ENCODE measurements around the gene SFI1.

Gene SFI1

GRCh38 chr22:31630331-31631329 lies 134.3 kb downstream of the SFI1 start (continued):
- peak; percentile 81 for TF ChIP-seq ZBTB11 (tag by site-specific recombination; conservative IDR thresholded peaks at IDR 0.05; ENCODE audit: low read depth)
- 0 out of 2 replicates have a peak, but pooled peaks have one; percentile 47 for TF ChIP-seq ZNF610 (tag by site-specific recombination; IDR thresholded peaks at IDR 0.05; ENCODE audit: borderline replicate concordance)
- no peak for TF ChIP-seq MEIS1 (CRISPR knock-in tag; IDR thresholded peaks at IDR 0.05; ENCODE audit: borderline replicate concordance)
- TF ChIP-seq ZNF37A (tag by site-specific recombination; IDR thresholded peaks at IDR 0.05): no peak
- TF ChIP-seq ZNF23 (tag by site-specific recombination; IDR thresholded peaks at IDR 0.05; ENCODE audit: borderline replicate concordance): no peak
- peak; percentile 96 for TF ChIP-seq ZNF362 (tag by site-specific recombination; IDR thresholded peaks at IDR 0.05)
- peak; percentile 33; the same call in 1 of the 2 replicates for TF ChIP-seq KLF1 (tag by site-specific recombination; IDR thresholded peaks at IDR 0.05)
- 0 out of 2 replicates have a peak, but pooled peaks have one; percentile 27 for TF ChIP-seq ZBTB48 (tag by site-specific recombination; IDR thresholded peaks at IDR 0.05)
- TF ChIP-seq ZNF214 (tag by site-specific recombination; IDR thresholded peaks at IDR 0.05; ENCODE audit: borderline replicate concordance): no peak
- no peak for TF ChIP-seq ZNF792 (tag by site-specific recombination; IDR thresholded peaks at IDR 0.05)
- TF ChIP-seq BCL6B (tag by site-specific recombination; IDR thresholded peaks at IDR 0.05): no peak
- no peak for TF ChIP-seq TSHZ1 (tag by site-specific recombination; IDR thresholded peaks at IDR 0.05; ENCODE audit: borderline replicate concordance)
- no peak for TF ChIP-seq ZNF624 (tag by site-specific recombination; IDR thresholded peaks at IDR 0.05)
- peak; percentile 72 for TF ChIP-seq SP7 (tag by site-specific recombination; IDR thresholded peaks at IDR 0.05)
- TF ChIP-seq ZNF48 (tag by site-specific recombination; IDR thresholded peaks at IDR 0.05): no peak
- TF ChIP-seq ZNF280C (tag by site-specific recombination; IDR thresholded peaks at IDR 0.05): no peak
- peak; percentile 84 for TF ChIP-seq GLIS1 (tag by site-specific recombination; IDR thresholded peaks at IDR 0.05)
